Kidney (tissue), 14 donors: Measurements from ENCODE around the gene CRIP1. TPM values are rescaled to one million over a fixed set of nuclear protein-coding genes. Genes with fewer than 3 reads are reported as not detected.

Experiments
- DNase-seq, 5 donors: peaks; one replicate each; pipeline ENCODE4 v3.0.0-alpha.2; 2013 to 2020
- FAIRE-seq: peaks from 2 replicates; lab custom pipeline; 2012; peaks lifted over from hg19 to GRCh38; lab: Jason Lieb, UNC
- H3K27ac ChIP-seq, 2 donors: one replicate each; pipeline ENCODE4 v1.7.0; 2013; ENCODE audit warnings: low read depth in 2 of 2, low read length in 2 of 2, inconsistent platforms in 1 of 2
- H3K27me3 ChIP-seq: one replicate; pipeline ENCODE4 v1.7.1; 2013; ENCODE audit warnings: low read length, inconsistent platforms; ENCODE audit not compliant: control insufficient read depth, insufficient read depth
- H3K36me3 ChIP-seq, 3 donors: one replicate each; pipeline versions ENCODE4 v1.7.0 to v1.7.1; 2013; ENCODE audit warnings: low read length in 3 of 3, control low read depth in 1 of 3, inconsistent platforms in 1 of 3; ENCODE audit not compliant: insufficient read depth in 3 of 3, control insufficient read depth in 2 of 3
- H3K4me1 ChIP-seq, 3 donors: one replicate each; pipeline versions ENCODE4 v1.7.0 to v1.7.1; 2013; ENCODE audit warnings: low read length in 3 of 3, inconsistent platforms in 1 of 3, low read depth in 1 of 3; ENCODE audit not compliant: control insufficient read depth in 2 of 3, insufficient read depth in 2 of 3
- H3K4me3 ChIP-seq, 3 donors: one replicate each; pipeline versions ENCODE4 v1.7.0 to v1.8.1; 2013; ENCODE audit warnings: low read length in 3 of 3, control low read depth in 1 of 3, inconsistent platforms in 1 of 3
- H3K9ac ChIP-seq, 3 donors: one replicate each; pipeline versions ENCODE4 v1.7.0 to v1.7.1; 2013; ENCODE audit warnings: low read length in 3 of 3, control low read depth in 1 of 3, inconsistent platforms in 1 of 3
- H3K9me3 ChIP-seq, 3 donors: one replicate each; pipeline versions ENCODE4 v1.7.0 to v1.7.1; 2013; ENCODE audit warnings: low read length in 3 of 3, control low read depth in 1 of 3, inconsistent platforms in 1 of 3; ENCODE audit not compliant: control insufficient read depth in 2 of 3, insufficient read depth in 1 of 3
- intact Hi-C: fragments of 100-400 bp; cut with DNase I; formaldehyde crosslinking; loops from one replicate; pipeline ENCODE4 v1.11.1; 2022
- polyA plus RNA-seq: library from polyadenylated mRNA; stranded (reverse); fragments of 350-450 nt; fragmentation: Illumina TruSeq; extraction: RNeasy Lipid Tissue Mini Kit (QIAGEN cat#74804); gene quantifications from one replicate; pipeline ENCODE4 v1.2.3, GENCODE V29; 2014; ENCODE audit warnings: low read depth, low replicate concordance; ENCODE audit not compliant: insufficient read depth
- total RNA-seq: library from RNA; stranded (reverse); fragmentation: NEBNext Ultra II Directional; extraction: Animal tissue kit (Norgen Biotek cat#: 25700); gene quantifications from one replicate; pipeline ENCODE4 v1.2.1, GENCODE V29; 2021
- TF ChIP-seq, protein P1 (sequence below): IDR thresholded peaks from 3 replicates; pipeline ENCODE4 v1.5.1; 2012; ENCODE audit warnings: mild to moderate bottlenecking, moderate library complexity, borderline replicate concordance; ENCODE audit not compliant: insufficient read depth; ENCODE audit errors: extremely low read depth
- donor health status: control.
- donor health status: control.
- donor health status: control.
- donor health status: control.
- donor health status: control.
- donor health status: DM: yes; HTN: yes; CAD: no.
- donor health status: Normal renal cell carcinoma (clear cell type).

Gene CRIP1
- total and polyA plus RNA-seq, 2 donors from 2014 or later = 272 to 381 TPM

DNA sequence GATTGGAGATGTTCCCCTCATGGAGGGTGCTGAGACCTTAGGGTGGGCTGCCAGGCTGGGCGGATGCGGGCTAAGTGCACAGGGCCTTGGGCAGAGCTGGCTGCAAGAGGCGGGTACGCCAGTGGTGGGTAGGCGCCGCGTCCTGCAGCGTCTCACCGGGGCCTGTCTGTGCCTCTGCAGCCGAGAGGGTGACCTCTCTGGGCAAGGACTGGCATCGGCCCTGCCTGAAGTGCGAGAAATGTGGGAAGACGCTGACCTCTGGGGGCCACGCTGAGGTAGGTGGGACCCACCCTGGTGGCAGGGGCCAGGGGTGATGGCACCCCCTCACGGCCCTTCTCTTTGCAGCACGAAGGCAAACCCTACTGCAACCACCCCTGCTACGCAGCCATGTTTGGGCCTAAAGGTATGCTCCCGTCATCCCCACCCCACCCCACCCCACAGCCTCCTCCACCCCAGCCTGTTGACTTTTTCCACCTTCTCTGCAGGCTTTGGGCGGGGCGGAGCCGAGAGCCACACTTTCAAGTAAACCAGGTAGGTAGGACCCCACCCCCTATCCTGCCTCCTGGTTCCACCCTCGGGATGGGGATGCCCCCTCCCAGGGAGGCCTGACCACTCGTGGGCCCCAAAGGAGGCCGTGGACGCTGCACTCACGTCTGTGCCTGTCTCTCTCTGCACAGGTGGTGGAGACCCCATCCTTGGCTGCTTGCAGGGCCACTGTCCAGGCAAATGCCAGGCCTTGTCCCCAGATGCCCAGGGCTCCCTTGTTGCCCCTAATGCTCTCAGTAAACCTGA is 1.5 kb downstream of the CRIP1 start:
- intact Hi-C loops = no loop called here
- peak in 1 of 5 donors; percentile 78 for DNase-seq

DNA sequence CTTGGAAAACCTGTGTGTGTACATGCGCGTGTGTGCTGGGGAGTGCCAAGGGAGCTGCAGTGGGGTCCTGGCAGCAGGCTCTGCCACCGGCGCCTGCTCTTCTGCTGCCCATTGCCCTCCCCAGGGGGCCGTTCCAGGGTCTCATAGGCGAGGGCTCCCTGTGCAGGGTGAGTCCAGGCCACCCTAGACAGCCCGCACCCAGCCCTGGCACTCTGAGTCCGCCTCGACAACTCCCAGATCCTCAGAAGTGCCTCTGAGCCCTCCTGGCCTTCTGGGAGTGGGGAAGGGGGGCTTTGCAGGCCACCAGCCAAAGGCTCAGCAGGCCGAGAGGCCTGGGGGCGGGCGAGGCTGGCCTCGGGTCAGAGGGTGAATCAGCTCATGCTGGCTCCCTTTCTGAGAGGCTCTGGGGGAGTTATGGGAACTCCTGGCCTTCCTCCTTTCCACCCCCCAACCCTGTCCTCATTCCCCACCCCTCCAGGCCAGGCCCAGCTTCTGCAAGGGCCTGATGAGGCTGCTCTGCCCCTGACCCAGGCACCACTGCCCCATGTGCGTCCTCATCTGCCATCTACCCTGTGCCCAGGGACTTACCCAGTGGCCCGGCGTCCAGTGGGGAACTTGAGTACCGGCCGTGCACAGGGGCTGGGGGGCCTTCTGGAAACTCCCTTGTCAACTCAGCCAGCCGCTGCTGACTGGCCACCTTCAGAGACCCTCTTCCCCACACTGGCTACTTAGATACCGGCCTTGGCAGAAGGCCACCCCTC is 2.3 kb downstream of the CRIP1 start:
- H3K4me1 ChIP-seq = peaks cover 0 to 14% (median 4%) of the 10 kb centered on the region in 3 donors
- TF ChIP-seq, protein P1, sequence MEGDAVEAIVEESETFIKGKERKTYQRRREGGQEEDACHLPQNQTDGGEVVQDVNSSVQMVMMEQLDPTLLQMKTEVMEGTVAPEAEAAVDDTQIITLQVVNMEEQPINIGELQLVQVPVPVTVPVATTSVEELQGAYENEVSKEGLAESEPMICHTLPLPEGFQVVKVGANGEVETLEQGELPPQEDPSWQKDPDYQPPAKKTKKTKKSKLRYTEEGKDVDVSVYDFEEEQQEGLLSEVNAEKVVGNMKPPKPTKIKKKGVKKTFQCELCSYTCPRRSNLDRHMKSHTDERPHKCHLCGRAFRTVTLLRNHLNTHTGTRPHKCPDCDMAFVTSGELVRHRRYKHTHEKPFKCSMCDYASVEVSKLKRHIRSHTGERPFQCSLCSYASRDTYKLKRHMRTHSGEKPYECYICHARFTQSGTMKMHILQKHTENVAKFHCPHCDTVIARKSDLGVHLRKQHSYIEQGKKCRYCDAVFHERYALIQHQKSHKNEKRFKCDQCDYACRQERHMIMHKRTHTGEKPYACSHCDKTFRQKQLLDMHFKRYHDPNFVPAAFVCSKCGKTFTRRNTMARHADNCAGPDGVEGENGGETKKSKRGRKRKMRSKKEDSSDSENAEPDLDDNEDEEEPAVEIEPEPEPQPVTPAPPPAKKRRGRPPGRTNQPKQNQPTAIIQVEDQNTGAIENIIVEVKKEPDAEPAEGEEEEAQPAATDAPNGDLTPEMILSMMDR = no peak
- peak in 1 of 5 donors; percentile 77 for DNase-seq
- H3K36me3 ChIP-seq = no peaks in the 10 kb centered on the region
- no peaks in the 10 kb centered on the region for H3K27me3 ChIP-seq
- H3K9ac ChIP-seq = peak overlapping the region in 1 of 3 donors; percentile 8
- peak overlapping the region in 1 of 2 donors; percentile 45 for H3K27ac ChIP-seq
- no peak for FAIRE-seq
- peak overlapping the region in 1 of 3 donors; percentile 55 for H3K4me3 ChIP-seq
- H3K9me3 ChIP-seq = no peaks in the 10 kb centered on the region
- intact Hi-C loops = no loop called here

More for the DNA sequence above, 1.5 kb downstream of the CRIP1 start:
- Histone ChIP-seq H3K36me3 (no peaks in the 10 kb centered on the region), H3K27me3 (no peaks in the 10 kb centered on the region), H3K9ac (no peak overlapping the region), H3K27ac (peak overlapping the region in 1 of 2 donors; percentile 43), H3K9me3 (no peaks in the 10 kb centered on the region), H3K4me1 (peaks cover 0 to 16% (median 4%) of the 10 kb centered on the region in 3 donors), H3K4me3 (peak overlapping the region in 1 of 3 donors; percentile 37)
- TF ChIP-seq, protein P1 = no peak
- FAIRE-seq = no peak

DNA sequence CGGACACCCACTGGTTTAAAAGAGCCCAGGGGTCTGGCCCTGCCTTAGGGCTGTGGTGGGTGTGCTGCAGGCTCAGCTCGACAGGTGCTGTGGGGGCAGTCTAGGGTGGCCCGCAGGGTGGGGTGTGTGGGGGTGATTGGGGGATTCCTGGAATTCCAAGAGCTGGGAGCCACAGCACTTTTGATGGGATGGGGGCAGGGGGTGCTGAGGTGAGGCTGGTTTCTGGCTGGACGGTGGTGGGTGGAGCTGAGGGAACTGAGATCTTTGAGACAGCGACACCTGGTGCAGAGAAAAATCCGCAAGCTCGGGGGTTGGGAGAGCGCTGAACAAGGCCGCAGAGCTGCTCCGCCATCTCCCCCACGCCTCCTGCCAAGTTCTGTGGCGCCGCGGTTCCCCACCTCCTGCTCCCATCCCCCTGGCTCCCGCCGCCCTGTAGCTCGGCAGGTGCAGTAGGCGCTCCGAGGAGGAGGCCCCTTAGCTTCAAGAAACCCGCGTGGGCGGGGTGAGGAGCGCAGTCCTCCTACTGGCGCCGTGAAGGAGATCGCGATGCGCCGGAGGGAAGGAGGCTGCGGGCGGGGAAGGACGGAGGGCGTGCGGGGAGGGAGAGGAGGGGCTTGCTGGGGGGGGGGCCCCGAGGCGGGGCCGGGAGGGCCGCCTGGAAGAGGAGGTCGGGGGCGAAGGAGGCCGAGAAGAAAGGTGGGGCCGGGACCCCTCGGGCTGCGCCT is 3.0 kb downstream of the CRIP1 start:
- Histone ChIP-seq H3K36me3 (no peaks in the 10 kb centered on the region), H3K9me3 (no peaks in the 10 kb centered on the region), H3K9ac (peak overlapping the region in 1 of 3 donors; percentile 51), H3K27me3 (no peaks in the 10 kb centered on the region), H3K27ac (peak overlapping the region; percentile 66 to 80), H3K4me3 (peak overlapping the region; percentile 3 to 55 (median 10)), H3K4me1 (peaks cover 0 to 10% (median 4%) of the 10 kb centered on the region in 3 donors)
- DNase-seq = peak; percentile 94 to 96 (median 95)
- FAIRE-seq = no peak
- TF ChIP-seq, protein P1 = peak; percentile 68
- intact Hi-C loops = no loop called here
